HEK293 (cell line): ENCODE measurements around the gene HOXC11.

ENCODE experiments used
- BCL11A ChIP-seq: fragments of 450-650 bp; formaldehyde crosslinking; IDR thresholded peaks from 2 replicates; pipeline ENCODE4 v1.5.1; 2016; ENCODE audit warnings: low read depth, missing biosample characterization, missing genetic modification characterization
- BCL6B ChIP-seq: fragments of 450-650 bp; formaldehyde crosslinking; IDR thresholded peaks from 2 replicates; pipeline ENCODE4 v1.5.1; 2017; ENCODE audit warnings: missing biosample characterization, missing genetic modification characterization
- GFI1B ChIP-seq: fragments of 450-650 bp; formaldehyde crosslinking; IDR thresholded peaks from 2 replicates; pipeline ENCODE4 v1.5.1; 2016; ENCODE audit warnings: missing biosample characterization, missing genetic modification characterization
- IKZF3 ChIP-seq: fragments of 450-650 bp; IDR thresholded peaks from 2 replicates; pipeline ENCODE4 v1.5.0; 2018; ENCODE audit warnings: missing biosample characterization, mild to moderate bottlenecking, missing genetic modification characterization, moderate library complexity
- KLF1 ChIP-seq: fragments of 450-650 bp; formaldehyde crosslinking; IDR thresholded peaks from 2 replicates; pipeline ENCODE4 v1.5.1; 2016; ENCODE audit warnings: missing biosample characterization, missing genetic modification characterization
- OSR2 ChIP-seq: fragments of 450-650 bp; formaldehyde crosslinking; IDR thresholded peaks from 2 replicates; pipeline ENCODE4 v1.5.1; 2016; ENCODE audit warnings: missing biosample characterization, missing genetic modification characterization
- PATZ1 ChIP-seq: fragments of 450-650 bp; formaldehyde crosslinking; IDR thresholded peaks from 2 replicates; pipeline ENCODE4 v1.5.1; 2016; ENCODE audit warnings: missing biosample characterization, missing genetic modification characterization
- PRDM10 ChIP-seq: fragments of 450-650 bp; formaldehyde crosslinking; IDR thresholded peaks from 2 replicates; pipeline ENCODE4 v1.5.1; 2016; ENCODE audit warnings: missing biosample characterization, missing genetic modification characterization
- RBAK ChIP-seq: fragments of 450-650 bp; formaldehyde crosslinking; IDR thresholded peaks from 2 replicates; pipeline ENCODE4 v1.5.1; 2016; ENCODE audit warnings: missing biosample characterization, missing genetic modification characterization
- ZBTB1 ChIP-seq: fragments of 450-650 bp; formaldehyde crosslinking; IDR thresholded peaks from 2 replicates; pipeline ENCODE4 v1.5.1; 2016; ENCODE audit warnings: missing biosample characterization, missing genetic modification characterization
- ZFHX2 ChIP-seq: fragments of 450-650 bp; formaldehyde crosslinking; conservative IDR thresholded peaks from 2 replicates; pipeline ENCODE4 v1.5.1; 2016; ENCODE audit warnings: missing biosample characterization, missing genetic modification characterization
- ZNF112 ChIP-seq: fragments of 450-650 bp; formaldehyde crosslinking; IDR thresholded peaks from 2 replicates; pipeline ENCODE4 v1.5.0; 2017; ENCODE audit warnings: missing biosample characterization, missing genetic modification characterization
- ZNF146 ChIP-seq: fragments of 450-650 bp; formaldehyde crosslinking; IDR thresholded peaks from 2 replicates; pipeline ENCODE4 v1.5.1; 2016; ENCODE audit warnings: missing biosample characterization, missing genetic modification characterization
- ZNF148 ChIP-seq: fragments of 450-650 bp; formaldehyde crosslinking; IDR thresholded peaks from 2 replicates; pipeline ENCODE4 v1.5.0; 2017; ENCODE audit warnings: missing biosample characterization, missing genetic modification characterization, borderline replicate concordance
- ZNF16 ChIP-seq: fragments of 450-650 bp; formaldehyde crosslinking; IDR thresholded peaks from 2 replicates; pipeline ENCODE4 v1.5.1; 2016; ENCODE audit warnings: low read depth, missing biosample characterization, missing genetic modification characterization
- ZNF19 ChIP-seq: fragments of 450-650 bp; formaldehyde crosslinking; IDR thresholded peaks from 2 replicates; pipeline ENCODE4; 2016; ENCODE audit warnings: missing biosample characterization, missing genetic modification characterization, low read depth
- ZNF223 ChIP-seq: fragments of 450-650 bp; formaldehyde crosslinking; IDR thresholded peaks from 2 replicates; pipeline ENCODE4 v1.5.1; 2016; ENCODE audit warnings: missing biosample characterization, missing genetic modification characterization
- ZNF280C ChIP-seq: fragments of 450-650 bp; formaldehyde crosslinking; IDR thresholded peaks from 2 replicates; pipeline ENCODE4 v1.5.1; 2016; ENCODE audit warnings: missing biosample characterization, missing genetic modification characterization
- ZNF529 ChIP-seq: fragments of 450-650 bp; formaldehyde crosslinking; IDR thresholded peaks from 2 replicates; pipeline ENCODE4 v1.5.1; 2017; ENCODE audit warnings: missing genetic modification characterization, missing biosample characterization; ENCODE audit not compliant: insufficient replicate concordance
- ZNF626 ChIP-seq: fragments of 450-650 bp; sonication (Bioruptor Pico); formaldehyde crosslinking; IDR thresholded peaks from 2 replicates; pipeline ENCODE4 v1.5.1; 2018; ENCODE audit warnings: missing biosample characterization, missing genetic modification characterization, inconsistent platforms
- ZNF645 ChIP-seq: fragments of 450-650 bp; formaldehyde crosslinking; IDR thresholded peaks from 2 replicates; pipeline ENCODE4; 2016; ENCODE audit warnings: missing biosample characterization, missing genetic modification characterization
- ZNF704 ChIP-seq: fragments of 450-650 bp; formaldehyde crosslinking; IDR thresholded peaks from 2 replicates; pipeline ENCODE4 v1.5.1; 2016; ENCODE audit warnings: missing biosample characterization, missing genetic modification characterization
- ZNF830 ChIP-seq: fragments of 450-650 bp; IDR thresholded peaks from 2 replicates; pipeline ENCODE4 v1.5.0; 2018; ENCODE audit warnings: missing biosample characterization, missing genetic modification characterization, low read depth, mild to moderate bottlenecking, moderate library complexity
- ZXDB ChIP-seq: fragments of 450-650 bp; formaldehyde crosslinking; IDR thresholded peaks from 2 replicates; pipeline ENCODE4 v1.5.1; 2016; ENCODE audit warnings: missing biosample characterization, missing genetic modification characterization

Gene HOXC11

GRCh38 chr12:53974084-53975063, 1.4 kb downstream of the HOXC11 start, which contains the start of gene HOTAIR (continued):
- TF ChIP-seq ZNF16 (tag by site-specific recombination) (no peak), ZNF280C (tag by site-specific recombination) (no peak), BCL11A (tag by site-specific recombination) (no peak), ZNF626 (tag by site-specific recombination) (no peak), PRDM10 (tag by site-specific recombination) (peak; percentile 14; the same call in 1 of the 2 replicates), BCL6B (tag by site-specific recombination) (no peak), IKZF3 (tag by site-specific recombination) (no peak), ZFHX2 (tag by site-specific recombination) (0 out of 2 replicates have a peak, but pooled peaks have one; percentile 10), ZBTB1 (tag by site-specific recombination) (no peak), RBAK (no peak), ZNF19 (tag by site-specific recombination) (no peak), ZNF645 (tag by site-specific recombination) (no peak), ZNF704 (tag by site-specific recombination) (no peak), GFI1B (peak; percentile 89), PATZ1 (tag by site-specific recombination) (peak; percentile 67), OSR2 (tag by site-specific recombination) (no peak), ZNF146 (tag by site-specific recombination) (no peak), ZNF223 (no peak), ZNF830 (tag by site-specific recombination) (no peak), ZNF148 (no peak), KLF1 (tag by site-specific recombination) (no peak), ZNF529 (tag by site-specific recombination) (no peak), ZXDB (tag by site-specific recombination) (peak; percentile 72), ZNF112 (tag by site-specific recombination) (no peak)
